ENCODE data around the gene OGFOD3. TPM values are rescaled to one million over a fixed set of nuclear protein-coding genes. Genes with fewer than 3 reads are reported as not detected.

Gene OGFOD3
- total RNA-seq, 1 experiment from 2014 or later: 53.6 TPM

DNA sequence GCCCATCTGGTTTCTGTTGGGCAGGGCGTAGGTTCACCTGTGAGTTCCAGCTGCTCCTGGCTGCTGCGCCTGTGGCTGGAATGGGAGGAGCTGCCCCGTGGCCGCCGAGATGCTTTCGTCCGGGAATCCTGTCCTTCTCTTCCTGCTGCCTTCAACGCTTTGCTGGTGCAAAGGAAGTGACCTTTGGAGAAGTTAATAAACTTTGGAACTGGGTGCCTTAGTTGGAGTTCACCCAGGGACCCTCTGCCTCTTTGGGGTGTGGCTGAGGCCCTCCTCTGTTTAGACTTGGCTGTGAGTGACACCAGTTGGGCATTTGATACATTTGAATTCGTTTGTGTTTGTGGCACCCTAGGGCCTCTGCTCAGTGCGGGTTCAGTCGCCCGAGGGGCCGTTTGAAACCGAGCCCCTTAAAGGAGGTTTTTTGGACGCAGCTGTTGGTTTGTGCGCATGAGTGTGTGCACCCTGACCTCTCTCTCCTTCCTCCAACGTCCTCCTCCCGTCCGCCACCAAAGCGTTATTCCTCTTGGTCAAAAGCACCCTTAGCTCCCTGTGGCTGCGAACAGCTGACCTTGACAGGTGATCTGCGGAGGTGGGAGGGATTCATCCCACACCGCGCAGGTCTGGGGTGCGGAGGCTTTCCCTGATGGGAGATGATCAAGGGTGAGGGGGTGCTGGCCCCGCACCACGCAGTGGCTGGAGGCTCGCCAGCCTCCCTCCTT is 75.9 kb downstream of the OGFOD3 start:
- no peak for ATAC-seq
- no peaks in the 10 kb centered on the region for H3K79me2 ChIP-seq (ENCODE audit: insufficient read depth, low read length)
- no peak overlapping the region for H3K4me2 ChIP-seq (ENCODE audit: low read length)
- no peak overlapping the region for H3K4me3 ChIP-seq (replicated peaks in 1 of 2; ENCODE audit: low read depth in 1 of 2, low read length in 2 of 2)
- no peak overlapping the region for H2AFZ ChIP-seq (ENCODE audit: low read depth, low read length, poor library complexity, severe bottlenecking)
- H3K27me3 ChIP-seq (ENCODE audit: insufficient read depth, low read length): no peaks in the 10 kb centered on the region
- no peaks in the 10 kb centered on the region for H3K9me2 ChIP-seq (ENCODE audit: insufficient read depth)
- RAD21 ChIA-PET (ENCODE audit: low non-redundant PET in 1 of 2, low total read pairs in 2 of 2, uncharacterized antibody in 2 of 2, unreplicated experiment in 2 of 2): no interaction called here
- no peaks in the 10 kb centered on the region for H3K9me3 ChIP-seq (ENCODE audit: control insufficient read depth in 1 of 2, insufficient read depth in 1 of 2, low read depth in 1 of 2, low read length in 2 of 2)
- intact Hi-C loops (cut with micrococcal nuclease): no loop called here
- POLR2A ChIA-PET: no interaction called here
- DNase-seq (ENCODE audit: low read depth, low spot score): no peak
- no peak overlapping the region for H3K9ac ChIP-seq (ENCODE audit: low read length)
- CTCF ChIA-PET: no interaction called here
- H3K36me3 ChIP-seq (ENCODE audit: control insufficient read depth in 1 of 2, insufficient read depth in 2 of 2, low read length in 2 of 2): no peaks in the 10 kb centered on the region
- H3K27ac ChIP-seq (ENCODE audit: low read depth, low read length): no peak overlapping the region
- peaks cover 24 to 43% of the 10 kb centered on the region in 2 experiments for H3K4me1 ChIP-seq (ENCODE audit: control insufficient read depth in 1 of 2, insufficient read depth in 2 of 2, low read length in 2 of 2)
- TF ChIP-seq, protein P1, sequence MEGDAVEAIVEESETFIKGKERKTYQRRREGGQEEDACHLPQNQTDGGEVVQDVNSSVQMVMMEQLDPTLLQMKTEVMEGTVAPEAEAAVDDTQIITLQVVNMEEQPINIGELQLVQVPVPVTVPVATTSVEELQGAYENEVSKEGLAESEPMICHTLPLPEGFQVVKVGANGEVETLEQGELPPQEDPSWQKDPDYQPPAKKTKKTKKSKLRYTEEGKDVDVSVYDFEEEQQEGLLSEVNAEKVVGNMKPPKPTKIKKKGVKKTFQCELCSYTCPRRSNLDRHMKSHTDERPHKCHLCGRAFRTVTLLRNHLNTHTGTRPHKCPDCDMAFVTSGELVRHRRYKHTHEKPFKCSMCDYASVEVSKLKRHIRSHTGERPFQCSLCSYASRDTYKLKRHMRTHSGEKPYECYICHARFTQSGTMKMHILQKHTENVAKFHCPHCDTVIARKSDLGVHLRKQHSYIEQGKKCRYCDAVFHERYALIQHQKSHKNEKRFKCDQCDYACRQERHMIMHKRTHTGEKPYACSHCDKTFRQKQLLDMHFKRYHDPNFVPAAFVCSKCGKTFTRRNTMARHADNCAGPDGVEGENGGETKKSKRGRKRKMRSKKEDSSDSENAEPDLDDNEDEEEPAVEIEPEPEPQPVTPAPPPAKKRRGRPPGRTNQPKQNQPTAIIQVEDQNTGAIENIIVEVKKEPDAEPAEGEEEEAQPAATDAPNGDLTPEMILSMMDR (IDR thresholded peaks at IDR 0.05 in 2 of 3, conservative IDR thresholded peaks at IDR 0.05 in 1 of 3; ENCODE audit: borderline replicate concordance in 1 of 3, insufficient read depth in 1 of 3, low read depth in 2 of 3, low read length in 2 of 3): no peak
- TF ChIP-seq ZNF274 (IDR thresholded peaks at IDR 0.05; ENCODE audit: low read depth, low read length): no peak
- no peak for TF ChIP-seq FOSL1 (IDR thresholded peaks at IDR 0.05; ENCODE audit: low read depth)
- TF ChIP-seq SP1 (IDR thresholded peaks at IDR 0.05; ENCODE audit: low read depth): no peak
- TF ChIP-seq, protein P2, sequence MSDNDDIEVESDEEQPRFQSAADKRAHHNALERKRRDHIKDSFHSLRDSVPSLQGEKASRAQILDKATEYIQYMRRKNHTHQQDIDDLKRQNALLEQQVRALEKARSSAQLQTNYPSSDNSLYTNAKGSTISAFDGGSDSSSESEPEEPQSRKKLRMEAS (IDR thresholded peaks at IDR 0.05): no peak
- no peak for TF ChIP-seq SIN3A (IDR thresholded peaks at IDR 0.05; ENCODE audit: low read depth)
- no peak for TF ChIP-seq CEBPB (IDR thresholded peaks at IDR 0.05; ENCODE audit: low read depth)
- TF ChIP-seq, protein P3, sequence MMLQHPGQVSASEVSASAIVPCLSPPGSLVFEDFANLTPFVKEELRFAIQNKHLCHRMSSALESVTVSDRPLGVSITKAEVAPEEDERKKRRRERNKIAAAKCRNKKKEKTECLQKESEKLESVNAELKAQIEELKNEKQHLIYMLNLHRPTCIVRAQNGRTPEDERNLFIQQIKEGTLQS (IDR thresholded peaks at IDR 0.05): no peak
- no peak for TF ChIP-seq ZFX (IDR thresholded peaks at IDR 0.05)
- TF ChIP-seq JUND (IDR thresholded peaks at IDR 0.05): no peak
- TF ChIP-seq POLR2A (IDR thresholded peaks at IDR 0.05; ENCODE audit: borderline replicate concordance, extremely low read depth, insufficient read depth, insufficient read length): no peak
- TF ChIP-seq EZH2 (IDR thresholded peaks at IDR 0.05): no peak
- TF ChIP-seq CBX3 (IDR thresholded peaks at IDR 0.05; ENCODE audit: low read depth): no peak
- TF ChIP-seq TCF7L2 (IDR thresholded peaks at IDR 0.05; ENCODE audit: borderline replicate concordance, extremely low read depth, insufficient read depth, insufficient read length): no peak
- no peaks in the 10 kb centered on the region for H4K20me1 ChIP-seq (ENCODE audit: insufficient read depth)
- BruUV-seq (replicated peaks): no TSS peak

Data from HCT116 (cell line).